GM12874 (cell line): Measurements from ENCODE around the gene MAPK8.

Experiments
- CTCF ChIP-seq: IDR thresholded peaks from 2 replicates; pipeline ENCODE4 v1.5.1; 2011; ENCODE audit warnings: low read depth, mild to moderate bottlenecking, control low read depth, low read length, moderate library complexity; ENCODE audit not compliant: insufficient read depth

Gene MAPK8

GRCh38 chr10:48470893-48471805, 164.7 kb downstream of the MAPK8 start:
- no peak for TF ChIP-seq CTCF

GRCh38 chr10:48472501-48473069, 166.1 kb downstream of the MAPK8 start:
- no peak for TF ChIP-seq CTCF

GRCh38 chr10:48473704-48474103, 167.2 kb downstream of the MAPK8 start:
- TF ChIP-seq CTCF = no peak

- no peak for TF ChIP-seq CTCF
Measured at GRCh38 chr10:48474765-48475365, 168.4 kb downstream of the MAPK8 start.

- no peak for TF ChIP-seq CTCF
Measured at GRCh38 chr10:48475943-48476278, 169.4 kb downstream of the MAPK8 start.

- no peak for TF ChIP-seq CTCF
Measured at GRCh38 chr10:48476279-48476982, 170.0 kb downstream of the MAPK8 start.

- no peak for TF ChIP-seq CTCF
Measured at GRCh38 chr10:48477141-48477540, 170.7 kb downstream of the MAPK8 start.
